Measurements from ENCODE around the gene TMEM236.

DNA sequence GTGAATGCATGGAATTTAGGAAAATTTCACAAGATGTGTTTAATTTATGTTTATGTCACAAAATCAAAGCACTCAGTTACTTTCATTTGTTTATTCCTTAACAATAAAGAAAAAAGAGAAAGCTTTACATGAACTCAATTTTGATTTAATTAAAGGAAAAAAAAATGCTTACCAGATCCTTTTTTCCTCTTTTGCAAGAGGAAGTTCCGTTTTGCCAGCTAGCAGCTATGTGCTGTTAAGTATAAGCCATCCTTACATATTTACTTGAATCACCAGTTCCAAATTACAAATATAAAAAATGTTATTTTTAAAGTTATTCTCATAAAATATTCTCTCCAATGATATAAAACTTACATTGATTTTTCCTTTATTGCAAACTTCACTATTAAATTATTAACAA lies 69.9 kb downstream of the TMEM236 start:
- TF ChIP-seq POLR2A (IDR thresholded peaks at IDR 0.05) (no peak), CTCF (IDR thresholded peaks at IDR 0.05) (no peak)

Measured in sigmoid colon (tissue), 3 donors.